ENCODE results near the gene LRMDA. TPM values are rescaled to one million over a fixed set of nuclear protein-coding genes. Genes with fewer than 3 reads are reported as not detected.

The LRMDA gene
- total RNA-seq, 1 experiment from 2014 or later = 4.8 TPM

DNA sequence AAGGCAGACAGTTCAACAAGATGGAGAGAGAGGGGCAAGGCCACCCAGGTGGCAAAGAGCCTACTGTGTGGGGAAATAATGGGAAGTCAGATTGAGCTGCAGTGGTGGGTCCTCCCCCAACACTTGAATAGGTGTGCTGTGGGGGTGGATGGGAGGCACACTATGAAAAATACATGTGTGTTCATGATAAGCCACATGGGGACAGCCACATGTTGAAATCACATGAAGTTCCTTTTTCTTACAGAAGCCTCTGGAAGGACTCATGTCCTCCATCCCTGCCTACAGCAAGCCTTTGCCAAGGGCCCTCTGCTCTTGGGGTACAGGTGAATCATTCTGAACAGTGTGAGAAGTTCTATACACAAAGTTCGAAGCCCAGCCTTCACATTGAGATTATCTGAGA is 310.9 kb downstream of the LRMDA start:
- no peaks in the 10 kb centered on the region for H3K79me2 ChIP-seq (ENCODE audit: insufficient read depth, low read length)
- H3K27ac ChIP-seq (ENCODE audit: low read depth, low read length) = no peak overlapping the region
- DNase-seq (ENCODE audit: low read depth, low spot score) (no peak), ATAC-seq (no peak)
- no peaks in the 10 kb centered on the region for H3K9me2 ChIP-seq (ENCODE audit: insufficient read depth)
- no peaks in the 10 kb centered on the region for H3K9me3 ChIP-seq (ENCODE audit: control insufficient read depth in 1 of 2, insufficient read depth in 1 of 2, low read depth in 1 of 2, low read length in 2 of 2)
- H3K27me3 ChIP-seq (ENCODE audit: insufficient read depth, low read length) = no peaks in the 10 kb centered on the region
- no peak overlapping the region for H3K4me3 ChIP-seq (replicated peaks in 1 of 2; ENCODE audit: low read depth in 1 of 2, low read length in 2 of 2)
- no peak overlapping the region for H3K9ac ChIP-seq (ENCODE audit: low read length)
- ChIA-PET RAD21 (ENCODE audit: low non-redundant PET in 1 of 2, low total read pairs in 2 of 2, uncharacterized antibody in 2 of 2, unreplicated experiment in 2 of 2) (no interaction called here), CTCF (no interaction called here), POLR2A (no interaction called here)
- H3K4me2 ChIP-seq (ENCODE audit: low read length) = no peak overlapping the region
- intact Hi-C loops (cut with micrococcal nuclease) = no loop called here
- H4K20me1 ChIP-seq (ENCODE audit: insufficient read depth) = no peaks in the 10 kb centered on the region
- TF ChIP-seq, protein P1, sequence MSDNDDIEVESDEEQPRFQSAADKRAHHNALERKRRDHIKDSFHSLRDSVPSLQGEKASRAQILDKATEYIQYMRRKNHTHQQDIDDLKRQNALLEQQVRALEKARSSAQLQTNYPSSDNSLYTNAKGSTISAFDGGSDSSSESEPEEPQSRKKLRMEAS (IDR thresholded peaks at IDR 0.05) = no peak
- TF ChIP-seq, protein P2, sequence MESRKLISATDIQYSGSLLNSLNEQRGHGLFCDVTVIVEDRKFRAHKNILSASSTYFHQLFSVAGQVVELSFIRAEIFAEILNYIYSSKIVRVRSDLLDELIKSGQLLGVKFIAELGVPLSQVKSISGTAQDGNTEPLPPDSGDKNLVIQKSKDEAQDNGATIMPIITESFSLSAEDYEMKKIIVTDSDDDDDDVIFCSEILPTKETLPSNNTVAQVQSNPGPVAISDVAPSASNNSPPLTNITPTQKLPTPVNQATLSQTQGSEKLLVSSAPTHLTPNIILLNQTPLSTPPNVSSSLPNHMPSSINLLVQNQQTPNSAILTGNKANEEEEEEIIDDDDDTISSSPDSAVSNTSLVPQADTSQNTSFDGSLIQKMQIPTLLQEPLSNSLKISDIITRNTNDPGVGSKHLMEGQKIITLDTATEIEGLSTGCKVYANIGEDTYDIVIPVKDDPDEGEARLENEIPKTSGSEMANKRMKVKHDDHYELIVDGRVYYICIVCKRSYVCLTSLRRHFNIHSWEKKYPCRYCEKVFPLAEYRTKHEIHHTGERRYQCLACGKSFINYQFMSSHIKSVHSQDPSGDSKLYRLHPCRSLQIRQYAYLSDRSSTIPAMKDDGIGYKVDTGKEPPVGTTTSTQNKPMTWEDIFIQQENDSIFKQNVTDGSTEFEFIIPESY (IDR thresholded peaks at IDR 0.05; ENCODE audit: extremely low read depth, insufficient replicate concordance, low read length) = no peak
- TF ChIP-seq POLR2AphosphoS5 (IDR thresholded peaks at IDR 0.05; ENCODE audit: low read depth, low read length) = no peak
- TF ChIP-seq EZH2 (IDR thresholded peaks at IDR 0.05) = no peak
- no peak for TF ChIP-seq RAD21 (IDR thresholded peaks at IDR 0.05; ENCODE audit: low read depth)
- no peak for TF ChIP-seq ELF1 (IDR thresholded peaks at IDR 0.05; ENCODE audit: borderline replicate concordance, low read depth)
- TF ChIP-seq EZH2phosphoT487 (IDR thresholded peaks at IDR 0.05; ENCODE audit: borderline replicate concordance) = no peak
- no peak for TF ChIP-seq SP1 (IDR thresholded peaks at IDR 0.05; ENCODE audit: low read depth)
- no peak for TF ChIP-seq FOSL1 (IDR thresholded peaks at IDR 0.05; ENCODE audit: low read depth)
- TF ChIP-seq, protein P3, sequence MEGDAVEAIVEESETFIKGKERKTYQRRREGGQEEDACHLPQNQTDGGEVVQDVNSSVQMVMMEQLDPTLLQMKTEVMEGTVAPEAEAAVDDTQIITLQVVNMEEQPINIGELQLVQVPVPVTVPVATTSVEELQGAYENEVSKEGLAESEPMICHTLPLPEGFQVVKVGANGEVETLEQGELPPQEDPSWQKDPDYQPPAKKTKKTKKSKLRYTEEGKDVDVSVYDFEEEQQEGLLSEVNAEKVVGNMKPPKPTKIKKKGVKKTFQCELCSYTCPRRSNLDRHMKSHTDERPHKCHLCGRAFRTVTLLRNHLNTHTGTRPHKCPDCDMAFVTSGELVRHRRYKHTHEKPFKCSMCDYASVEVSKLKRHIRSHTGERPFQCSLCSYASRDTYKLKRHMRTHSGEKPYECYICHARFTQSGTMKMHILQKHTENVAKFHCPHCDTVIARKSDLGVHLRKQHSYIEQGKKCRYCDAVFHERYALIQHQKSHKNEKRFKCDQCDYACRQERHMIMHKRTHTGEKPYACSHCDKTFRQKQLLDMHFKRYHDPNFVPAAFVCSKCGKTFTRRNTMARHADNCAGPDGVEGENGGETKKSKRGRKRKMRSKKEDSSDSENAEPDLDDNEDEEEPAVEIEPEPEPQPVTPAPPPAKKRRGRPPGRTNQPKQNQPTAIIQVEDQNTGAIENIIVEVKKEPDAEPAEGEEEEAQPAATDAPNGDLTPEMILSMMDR (IDR thresholded peaks at IDR 0.05 in 2 of 3, conservative IDR thresholded peaks at IDR 0.05 in 1 of 3; ENCODE audit: borderline replicate concordance in 1 of 3, insufficient read depth in 1 of 3, low read depth in 2 of 3, low read length in 2 of 3) = no peak
- no peak for TF ChIP-seq TCF7L2 (IDR thresholded peaks at IDR 0.05; ENCODE audit: borderline replicate concordance, extremely low read depth, insufficient read depth, insufficient read length)
- TF ChIP-seq, protein P4, sequence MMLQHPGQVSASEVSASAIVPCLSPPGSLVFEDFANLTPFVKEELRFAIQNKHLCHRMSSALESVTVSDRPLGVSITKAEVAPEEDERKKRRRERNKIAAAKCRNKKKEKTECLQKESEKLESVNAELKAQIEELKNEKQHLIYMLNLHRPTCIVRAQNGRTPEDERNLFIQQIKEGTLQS (IDR thresholded peaks at IDR 0.05) = no peak
- no peak for TF ChIP-seq CBX3 (IDR thresholded peaks at IDR 0.05; ENCODE audit: low read depth)
- TF ChIP-seq CEBPB (IDR thresholded peaks at IDR 0.05; ENCODE audit: low read depth) = no peak
- TF ChIP-seq, protein P5, sequence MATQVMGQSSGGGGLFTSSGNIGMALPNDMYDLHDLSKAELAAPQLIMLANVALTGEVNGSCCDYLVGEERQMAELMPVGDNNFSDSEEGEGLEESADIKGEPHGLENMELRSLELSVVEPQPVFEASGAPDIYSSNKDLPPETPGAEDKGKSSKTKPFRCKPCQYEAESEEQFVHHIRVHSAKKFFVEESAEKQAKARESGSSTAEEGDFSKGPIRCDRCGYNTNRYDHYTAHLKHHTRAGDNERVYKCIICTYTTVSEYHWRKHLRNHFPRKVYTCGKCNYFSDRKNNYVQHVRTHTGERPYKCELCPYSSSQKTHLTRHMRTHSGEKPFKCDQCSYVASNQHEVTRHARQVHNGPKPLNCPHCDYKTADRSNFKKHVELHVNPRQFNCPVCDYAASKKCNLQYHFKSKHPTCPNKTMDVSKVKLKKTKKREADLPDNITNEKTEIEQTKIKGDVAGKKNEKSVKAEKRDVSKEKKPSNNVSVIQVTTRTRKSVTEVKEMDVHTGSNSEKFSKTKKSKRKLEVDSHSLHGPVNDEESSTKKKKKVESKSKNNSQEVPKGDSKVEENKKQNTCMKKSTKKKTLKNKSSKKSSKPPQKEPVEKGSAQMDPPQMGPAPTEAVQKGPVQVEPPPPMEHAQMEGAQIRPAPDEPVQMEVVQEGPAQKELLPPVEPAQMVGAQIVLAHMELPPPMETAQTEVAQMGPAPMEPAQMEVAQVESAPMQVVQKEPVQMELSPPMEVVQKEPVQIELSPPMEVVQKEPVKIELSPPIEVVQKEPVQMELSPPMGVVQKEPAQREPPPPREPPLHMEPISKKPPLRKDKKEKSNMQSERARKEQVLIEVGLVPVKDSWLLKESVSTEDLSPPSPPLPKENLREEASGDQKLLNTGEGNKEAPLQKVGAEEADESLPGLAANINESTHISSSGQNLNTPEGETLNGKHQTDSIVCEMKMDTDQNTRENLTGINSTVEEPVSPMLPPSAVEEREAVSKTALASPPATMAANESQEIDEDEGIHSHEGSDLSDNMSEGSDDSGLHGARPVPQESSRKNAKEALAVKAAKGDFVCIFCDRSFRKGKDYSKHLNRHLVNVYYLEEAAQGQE (IDR thresholded peaks at IDR 0.05; ENCODE audit: low read depth) = no peak
- TF ChIP-seq EGR1 (IDR thresholded peaks at IDR 0.05; ENCODE audit: low read depth) = no peak
- no peak for TF ChIP-seq YY1 (IDR thresholded peaks at IDR 0.05; ENCODE audit: extremely low read depth, insufficient replicate concordance, low read depth, low read length)
- TF ChIP-seq SIN3A (IDR thresholded peaks at IDR 0.05; ENCODE audit: low read depth) = no peak
- no peaks in the 10 kb centered on the region for H3K4me1 ChIP-seq (ENCODE audit: control insufficient read depth in 1 of 2, insufficient read depth in 2 of 2, low read length in 2 of 2)
- H2AFZ ChIP-seq (ENCODE audit: low read depth, low read length, poor library complexity, severe bottlenecking) = no peak overlapping the region
- no peaks in the 10 kb centered on the region for H3K36me3 ChIP-seq (ENCODE audit: control insufficient read depth in 1 of 2, insufficient read depth in 2 of 2, low read length in 2 of 2)
- BruUV-seq (replicated peaks) = no TSS peak

Measured in HCT116 (cell line).